ENCODE data around the gene CMIP.

CMIP gene

DNA sequence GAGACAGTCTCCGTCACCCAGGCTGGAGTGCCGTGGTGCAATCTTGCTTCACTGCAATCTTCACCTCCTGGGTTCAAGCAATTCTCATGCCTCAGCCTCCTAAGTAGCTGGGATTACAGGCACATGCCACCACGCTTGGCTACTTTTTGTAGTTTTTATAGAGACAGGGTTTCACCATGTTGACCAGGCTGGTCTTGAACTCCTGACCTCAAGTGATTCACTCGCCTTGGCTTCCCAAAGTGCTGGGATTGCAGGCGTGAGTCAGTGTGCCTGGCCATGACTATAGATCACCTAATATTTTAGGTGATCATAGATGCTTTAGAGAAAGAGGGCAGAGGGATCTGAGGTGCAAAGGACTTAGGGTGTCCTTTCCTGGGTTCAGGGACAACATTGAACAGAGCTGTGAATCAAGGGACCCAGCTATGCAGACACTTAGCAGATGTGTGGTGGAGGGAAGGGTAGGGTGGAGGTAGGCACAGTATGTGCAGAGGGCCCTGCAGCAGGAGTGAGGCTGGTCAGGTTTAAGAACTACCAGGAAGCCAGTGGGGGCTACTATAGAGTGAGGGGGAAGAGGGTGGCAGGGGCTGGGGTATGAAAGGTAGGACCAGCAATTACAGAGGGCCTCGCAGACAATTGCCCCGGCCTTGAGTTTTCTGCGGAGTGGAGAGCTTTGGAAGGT is 116.5 kb downstream of the CMIP start:
- peaks cover 21% of the 10 kb centered on the region for H3K4me1 ChIP-seq (ENCODE audit: control insufficient read depth, insufficient read depth, low read length)
- H3K27ac ChIP-seq (ENCODE audit: insufficient read depth, low read depth, low read length, poor library complexity, severe bottlenecking): no peak overlapping the region
- H3K36me3 ChIP-seq (ENCODE audit: control insufficient read depth, insufficient read depth, low read length): no peaks in the 10 kb centered on the region
- H3K4me3 ChIP-seq (ENCODE audit: insufficient read depth, low read depth, low read length): no peak overlapping the region
- no peaks in the 10 kb centered on the region for H3K27me3 ChIP-seq (ENCODE audit: control insufficient read depth, insufficient read depth, low read length, poor library complexity, severe bottlenecking)
- WGBS, 2 experiments: 91 to 95% methylated on average over 8 of the region's 8 CpGs
- H3K9me3 ChIP-seq (ENCODE audit: control insufficient read depth, low read length): no peaks in the 10 kb centered on the region

DNA sequence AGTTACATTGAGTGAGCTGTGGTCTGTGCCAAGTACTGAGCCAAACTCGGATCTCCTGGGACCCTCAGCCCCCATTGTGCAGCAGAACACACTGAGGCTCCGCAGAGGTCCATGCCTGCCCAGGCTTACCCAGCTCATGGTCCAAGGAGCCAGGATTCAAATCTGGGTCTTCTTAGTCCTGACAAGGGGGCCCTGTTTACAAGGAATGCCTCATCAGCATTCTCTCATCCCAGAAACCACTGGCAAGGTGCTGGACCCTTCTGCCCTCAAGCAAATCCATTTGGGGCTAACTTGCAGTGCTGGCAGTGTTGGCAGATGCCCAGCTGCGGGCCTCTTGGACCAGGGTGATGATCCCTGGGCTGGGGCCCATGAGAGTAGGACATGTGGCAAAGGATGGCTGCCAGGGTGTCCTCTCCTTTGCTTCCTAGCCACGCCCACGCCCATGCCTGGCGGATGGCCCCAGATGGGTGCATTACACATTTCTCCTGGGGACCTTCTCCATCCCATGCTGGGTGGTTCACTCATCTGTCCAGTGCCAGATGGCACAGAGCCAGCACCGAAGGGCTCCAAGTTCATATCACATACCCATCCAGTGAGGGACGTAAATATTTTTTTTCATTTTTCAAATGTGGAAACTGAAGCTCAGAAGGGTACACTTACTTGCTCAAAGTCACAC is 117.7 kb downstream of the CMIP start:
- no peaks in the 10 kb centered on the region for H3K27me3 ChIP-seq (ENCODE audit: control insufficient read depth, insufficient read depth, low read length, poor library complexity, severe bottlenecking)
- H3K36me3 ChIP-seq (ENCODE audit: control insufficient read depth, insufficient read depth, low read length): no peaks in the 10 kb centered on the region
- H3K27ac ChIP-seq (ENCODE audit: insufficient read depth, low read depth, low read length, poor library complexity, severe bottlenecking): no peak overlapping the region
- no peak overlapping the region for H3K4me3 ChIP-seq (ENCODE audit: insufficient read depth, low read depth, low read length)
- WGBS, 2 experiments: 94 to 95% methylated on average over 8 of the region's 8 CpGs
- H3K9me3 ChIP-seq (ENCODE audit: control insufficient read depth, low read length): no peaks in the 10 kb centered on the region
- peaks cover 21% of the 10 kb centered on the region for H3K4me1 ChIP-seq (ENCODE audit: control insufficient read depth, insufficient read depth, low read length)

DNA sequence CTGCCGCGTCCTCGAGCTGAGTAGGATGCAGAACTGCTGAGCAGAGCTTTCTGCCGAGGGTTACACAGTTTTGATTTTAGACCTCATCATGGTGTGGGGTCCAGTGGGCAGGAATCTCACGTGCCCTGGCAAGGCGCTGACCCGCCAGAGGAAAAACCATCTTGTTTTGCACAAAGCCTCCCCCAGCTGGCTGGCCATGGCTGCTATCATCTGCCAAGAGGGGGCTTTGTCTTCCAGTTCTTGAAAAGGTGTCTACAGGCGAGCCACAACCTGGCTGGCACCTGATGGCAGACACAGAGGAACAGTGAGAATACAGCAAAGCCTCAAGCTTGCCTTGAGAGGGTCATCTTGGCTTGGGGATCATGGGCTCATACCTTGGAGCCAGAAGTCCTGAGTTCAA is 118.3 kb downstream of the CMIP start:
- Histone ChIP-seq H3K9me3 (ENCODE audit: control insufficient read depth, low read length) (no peaks in the 10 kb centered on the region), H3K27me3 (ENCODE audit: control insufficient read depth, insufficient read depth, low read length, poor library complexity, severe bottlenecking) (no peaks in the 10 kb centered on the region), H3K27ac (ENCODE audit: insufficient read depth, low read depth, low read length, poor library complexity, severe bottlenecking) (no peak overlapping the region), H3K4me3 (ENCODE audit: insufficient read depth, low read depth, low read length) (no peak overlapping the region), H3K4me1 (ENCODE audit: control insufficient read depth, insufficient read depth, low read length) (peaks cover 21% of the 10 kb centered on the region), H3K36me3 (ENCODE audit: control insufficient read depth, insufficient read depth, low read length) (no peaks in the 10 kb centered on the region)
- 95 to 96% methylated on average over 8 of the region's 8 CpGs for WGBS, 2 experiments

DNA sequence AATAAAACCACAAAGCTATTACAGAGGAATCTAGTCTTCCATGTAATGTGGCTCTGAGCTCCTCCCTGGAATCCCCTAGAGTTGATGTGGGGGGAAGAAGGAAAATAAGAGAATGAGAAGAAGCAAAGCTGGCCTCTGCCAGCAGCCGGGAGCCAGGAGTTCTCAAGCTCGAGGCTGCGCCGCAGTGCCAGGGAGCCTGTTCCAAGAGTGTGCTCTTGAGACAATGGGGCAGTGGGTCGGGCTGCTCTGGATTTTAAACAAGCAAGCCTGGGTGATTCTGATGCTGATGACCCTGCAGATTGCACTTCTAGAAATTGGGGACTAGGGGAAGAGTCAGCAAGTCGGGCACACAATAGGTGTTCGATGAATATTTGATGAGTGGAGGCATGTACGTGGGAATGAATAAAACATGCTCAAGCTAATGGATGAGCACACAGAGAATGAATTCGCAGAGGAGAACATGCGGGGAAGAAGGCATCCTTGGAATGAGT is 119.9 kb downstream of the CMIP start:
- Histone ChIP-seq H3K27ac (ENCODE audit: insufficient read depth, low read depth, low read length, poor library complexity, severe bottlenecking) (no peak overlapping the region), H3K36me3 (ENCODE audit: control insufficient read depth, insufficient read depth, low read length) (no peaks in the 10 kb centered on the region), H3K4me3 (ENCODE audit: insufficient read depth, low read depth, low read length) (no peak overlapping the region), H3K27me3 (ENCODE audit: control insufficient read depth, insufficient read depth, low read length, poor library complexity, severe bottlenecking) (no peaks in the 10 kb centered on the region), H3K4me1 (ENCODE audit: control insufficient read depth, insufficient read depth, low read length) (peaks cover 14% of the 10 kb centered on the region), H3K9me3 (ENCODE audit: control insufficient read depth, low read length) (no peaks in the 10 kb centered on the region)
- WGBS, 2 experiments: 92 to 94% methylated on average over 10 of the region's 10 CpGs

DNA sequence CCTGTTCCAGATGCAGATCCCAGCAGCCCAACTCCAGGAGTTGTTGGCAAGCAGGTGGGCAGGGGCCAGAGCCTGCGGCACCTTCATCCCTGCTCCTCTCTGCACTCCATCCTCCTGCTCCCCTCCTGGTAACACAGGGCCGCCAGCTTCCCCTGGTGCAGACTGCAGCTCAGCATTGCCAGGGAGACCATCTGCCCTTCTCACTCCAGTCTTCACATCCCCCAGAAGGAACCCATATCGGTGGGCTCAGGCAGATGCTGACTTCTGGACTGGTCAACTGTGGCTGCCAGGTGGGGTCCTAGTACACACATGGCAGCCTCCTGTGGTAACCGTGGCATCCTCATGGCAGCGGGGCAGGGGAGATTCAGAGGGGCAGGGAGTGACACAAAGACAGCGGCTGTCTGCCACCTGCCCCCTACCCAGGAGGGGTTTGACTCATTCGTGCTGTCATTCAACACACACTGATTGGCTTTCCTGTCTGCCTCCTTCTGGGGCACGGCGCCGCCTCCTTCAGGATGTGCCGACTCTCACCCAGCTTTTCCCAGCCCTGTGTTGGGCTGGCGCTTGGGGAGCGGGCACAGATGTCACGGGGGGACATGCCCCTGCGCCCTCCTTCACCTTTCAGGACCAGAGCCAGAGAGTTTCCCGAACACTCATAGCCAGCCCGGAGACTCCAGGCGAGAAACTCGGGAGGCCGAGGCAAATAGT is 120.9 kb downstream of the CMIP start:
- Histone ChIP-seq H3K4me1 (ENCODE audit: control insufficient read depth, insufficient read depth, low read length) (peaks cover 14% of the 10 kb centered on the region), H3K4me3 (ENCODE audit: insufficient read depth, low read depth, low read length) (no peak overlapping the region), H3K27me3 (ENCODE audit: control insufficient read depth, insufficient read depth, low read length, poor library complexity, severe bottlenecking) (no peaks in the 10 kb centered on the region), H3K36me3 (ENCODE audit: control insufficient read depth, insufficient read depth, low read length) (no peaks in the 10 kb centered on the region), H3K9me3 (ENCODE audit: control insufficient read depth, low read length) (no peaks in the 10 kb centered on the region), H3K27ac (ENCODE audit: insufficient read depth, low read depth, low read length, poor library complexity, severe bottlenecking) (no peak overlapping the region)
- 74 to 77% methylated on average over 20 of the region's 20 CpGs for WGBS, 2 experiments

- no peaks in the 10 kb centered on the region for H3K36me3 ChIP-seq (ENCODE audit: control insufficient read depth, insufficient read depth, low read length)
- H3K9me3 ChIP-seq (ENCODE audit: control insufficient read depth, low read length): no peaks in the 10 kb centered on the region
- no peak overlapping the region for H3K4me3 ChIP-seq (ENCODE audit: insufficient read depth, low read depth, low read length)
- H3K4me1 ChIP-seq (ENCODE audit: control insufficient read depth, insufficient read depth, low read length): peaks cover 14% of the 10 kb centered on the region
- no peaks in the 10 kb centered on the region for H3K27me3 ChIP-seq (ENCODE audit: control insufficient read depth, insufficient read depth, low read length, poor library complexity, severe bottlenecking)
- 95 to 98% methylated on average over 7 of the region's 7 CpGs for WGBS, 2 experiments
- H3K27ac ChIP-seq (ENCODE audit: insufficient read depth, low read depth, low read length, poor library complexity, severe bottlenecking): no peak overlapping the region
These were observed 121.7 kb downstream of the CMIP start for GRCh38 chr16:81566086-81567007.

DNA sequence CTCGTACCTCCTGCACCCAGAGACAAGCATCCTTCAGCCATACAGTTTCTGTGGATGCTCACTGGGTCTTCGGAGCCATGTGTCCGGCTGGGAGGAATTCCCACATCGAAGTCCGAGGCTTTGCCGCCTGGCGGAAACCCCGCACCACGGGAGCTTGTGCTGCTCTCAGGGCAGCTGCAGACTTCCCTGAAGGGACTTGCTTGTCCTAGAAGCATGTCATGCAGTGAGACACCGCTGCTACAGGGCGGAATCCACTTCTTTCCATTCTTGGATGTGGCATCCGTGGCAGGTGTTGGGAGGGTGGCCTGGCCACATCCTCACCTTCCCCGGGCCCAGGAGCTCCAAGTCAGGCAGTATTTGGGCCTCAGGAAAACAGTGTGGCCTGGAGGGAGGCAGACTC is 122.5 kb downstream of the CMIP start:
- H3K4me3 ChIP-seq (ENCODE audit: insufficient read depth, low read depth, low read length): no peak overlapping the region
- no peaks in the 10 kb centered on the region for H3K36me3 ChIP-seq (ENCODE audit: control insufficient read depth, insufficient read depth, low read length)
- peaks cover 14% of the 10 kb centered on the region for H3K4me1 ChIP-seq (ENCODE audit: control insufficient read depth, insufficient read depth, low read length)
- 87 to 88% methylated on average over 13 of the region's 13 CpGs for WGBS, 2 experiments
- no peaks in the 10 kb centered on the region for H3K27me3 ChIP-seq (ENCODE audit: control insufficient read depth, insufficient read depth, low read length, poor library complexity, severe bottlenecking)
- no peak overlapping the region for H3K27ac ChIP-seq (ENCODE audit: insufficient read depth, low read depth, low read length, poor library complexity, severe bottlenecking)
- H3K9me3 ChIP-seq (ENCODE audit: control insufficient read depth, low read length): no peaks in the 10 kb centered on the region

DNA sequence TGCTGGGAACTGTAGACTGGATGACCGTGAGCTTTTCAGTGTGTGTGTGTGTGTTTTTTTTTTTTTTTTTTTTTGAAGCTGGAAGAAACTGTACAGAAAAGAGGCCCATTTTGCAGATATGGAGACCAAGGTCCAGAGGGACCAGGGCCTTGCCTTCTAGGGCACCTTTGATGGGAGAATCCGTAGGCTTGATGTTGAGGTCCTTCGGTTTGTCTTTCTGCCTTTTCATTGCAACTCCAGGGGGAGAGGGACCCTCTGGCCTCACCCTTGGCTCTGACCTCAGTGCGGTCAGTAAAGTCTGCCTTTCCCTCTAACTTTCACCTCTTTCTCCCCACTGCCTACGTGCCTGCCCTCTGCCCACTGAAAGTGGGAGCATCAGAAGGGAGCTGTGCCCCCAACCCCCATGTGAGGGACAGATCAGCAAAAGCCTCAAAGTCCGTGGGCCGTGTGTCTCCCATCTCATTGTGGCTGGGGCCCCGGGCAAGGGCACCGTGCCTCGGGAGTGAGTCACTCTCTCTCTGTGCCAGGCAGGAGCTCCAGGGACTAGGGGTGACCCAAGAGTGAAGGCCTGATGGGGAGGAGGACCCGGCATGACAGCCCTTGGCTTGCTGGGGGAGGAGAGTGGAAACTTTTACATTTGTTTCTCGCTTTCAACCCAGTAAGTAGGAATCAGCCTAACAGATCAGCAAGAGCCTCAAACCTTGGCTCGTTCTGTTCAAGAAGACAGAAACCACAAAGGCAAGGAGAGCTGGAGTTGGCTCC is 123.6 kb downstream of the CMIP start:
- no peaks in the 10 kb centered on the region for H3K27me3 ChIP-seq (ENCODE audit: control insufficient read depth, insufficient read depth, low read length, poor library complexity, severe bottlenecking)
- no peak overlapping the region for H3K4me3 ChIP-seq (ENCODE audit: insufficient read depth, low read depth, low read length)
- peaks cover 14% of the 10 kb centered on the region for H3K4me1 ChIP-seq (ENCODE audit: control insufficient read depth, insufficient read depth, low read length)
- WGBS, 2 experiments: 85 to 89% methylated on average over 13 of the region's 13 CpGs
- H3K9me3 ChIP-seq (ENCODE audit: control insufficient read depth, low read length): no peaks in the 10 kb centered on the region
- no peaks in the 10 kb centered on the region for H3K36me3 ChIP-seq (ENCODE audit: control insufficient read depth, insufficient read depth, low read length)
- H3K27ac ChIP-seq (ENCODE audit: insufficient read depth, low read depth, low read length, poor library complexity, severe bottlenecking): no peak overlapping the region

- Histone ChIP-seq H3K9me3 (ENCODE audit: control insufficient read depth, low read length) (no peaks in the 10 kb centered on the region), H3K27me3 (ENCODE audit: control insufficient read depth, insufficient read depth, low read length, poor library complexity, severe bottlenecking) (no peaks in the 10 kb centered on the region), H3K27ac (ENCODE audit: insufficient read depth, low read depth, low read length, poor library complexity, severe bottlenecking) (no peak overlapping the region), H3K4me1 (ENCODE audit: control insufficient read depth, insufficient read depth, low read length) (peaks cover 14% of the 10 kb centered on the region), H3K4me3 (ENCODE audit: insufficient read depth, low read depth, low read length) (no peak overlapping the region), H3K36me3 (ENCODE audit: control insufficient read depth, insufficient read depth, low read length) (no peaks in the 10 kb centered on the region)
- 86 to 90% methylated on average over 8 of the region's 8 CpGs for WGBS, 2 experiments
These were observed 124.1 kb downstream of the CMIP start for GRCh38 chr16:81568749-81569087.
